Hematopoietic multipotent progenitor cell treated with erythropoietin and hydrocortisone succinate and interleukin-3 and kit ligand, for 6 days (in vitro differentiated cells): ENCODE results near the gene KPNB1.
"Not testable (repeated sequence)": the region's sequence is repeated elsewhere in the genome, so short reads cannot be mapped to it uniquely, and the experiment has no call there.

Experiments
- DNase-seq: peaks from one replicate; pipeline ENCODE4 v3.0.0-alpha.2; 2015

Gene KPNB1

DNA sequence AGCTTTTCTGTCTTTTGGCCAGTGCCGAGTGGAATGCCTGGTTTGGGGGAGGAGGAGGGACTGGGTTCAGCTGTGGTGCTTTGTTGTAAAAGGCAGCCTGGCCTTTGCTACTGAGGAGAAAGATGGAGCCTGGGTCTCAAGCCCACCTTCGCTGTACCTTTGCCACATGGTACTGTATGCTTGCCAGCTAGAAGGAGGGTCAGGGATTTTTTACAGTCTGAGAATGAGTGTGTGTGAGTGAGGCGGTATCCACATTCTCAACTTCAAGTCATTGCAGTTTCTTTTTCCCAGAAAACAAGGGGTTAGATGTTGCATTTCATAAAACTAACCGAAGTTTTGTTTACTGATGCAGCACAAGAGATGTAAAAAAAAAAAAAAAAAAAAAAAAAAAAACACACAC, 33.0 kb downstream of the KPNB1 start:
- DNase-seq, result not testable (repeated sequence)

DNA sequence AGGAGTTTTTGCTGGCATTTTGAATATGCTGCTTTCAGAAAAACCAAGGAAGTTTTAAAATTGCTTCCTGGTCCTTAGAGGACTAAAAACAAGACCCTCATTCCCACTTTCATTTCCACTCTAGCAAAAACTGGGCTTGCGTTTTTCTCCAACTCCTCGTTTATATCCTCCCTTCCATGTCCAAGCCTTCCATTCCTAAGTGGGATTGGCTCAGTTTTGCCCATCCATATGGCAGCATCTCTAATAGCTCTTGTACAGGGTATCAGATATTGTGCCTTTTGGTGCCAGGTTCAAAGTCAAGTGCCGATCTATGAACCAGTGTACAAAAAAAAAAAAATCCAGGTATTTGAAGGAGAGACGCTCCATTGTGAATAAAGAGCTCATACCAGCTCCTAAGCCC, 34.3 kb downstream of the KPNB1 start:
- DNase-seq, result no peak

- no peak for DNase-seq
Observed at GRCh38 chr17:47684535-47685193, 34.9 kb downstream of the KPNB1 start.

DNA sequence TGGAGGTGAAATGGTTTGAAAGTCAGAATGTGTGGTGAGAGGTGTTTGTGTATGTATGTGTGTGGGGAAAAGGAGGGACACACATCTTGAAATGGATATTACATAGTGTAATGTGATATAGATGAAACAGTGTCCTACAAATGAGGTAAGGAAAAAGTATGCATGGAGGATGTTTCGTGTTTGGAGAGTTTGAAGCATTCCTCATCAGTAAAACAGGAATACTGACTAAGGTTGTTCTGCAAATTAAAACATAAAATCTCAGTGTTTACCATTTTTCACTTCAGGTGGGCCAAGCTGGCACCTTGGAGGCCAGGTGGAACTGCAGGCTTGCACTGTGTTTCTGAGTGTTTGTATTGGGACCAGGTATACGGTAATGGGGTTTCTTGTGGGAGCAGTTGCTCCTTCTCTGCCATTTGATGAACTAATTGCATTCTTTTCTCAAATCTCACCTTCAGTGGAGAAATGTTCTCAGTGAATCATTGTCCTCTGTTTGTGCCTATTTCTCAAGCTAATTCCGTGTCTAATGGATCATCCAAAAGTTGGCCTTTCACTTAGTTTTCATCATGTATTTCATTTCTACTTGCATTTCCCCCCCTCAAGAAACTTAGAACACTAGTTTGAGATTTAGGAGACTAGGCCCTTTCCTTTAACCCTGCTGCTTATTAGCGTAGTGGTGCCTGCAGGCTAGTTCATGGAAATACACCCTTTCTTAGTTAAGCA, 36.0 kb downstream of the KPNB1 start:
- no peak for DNase-seq

DNA sequence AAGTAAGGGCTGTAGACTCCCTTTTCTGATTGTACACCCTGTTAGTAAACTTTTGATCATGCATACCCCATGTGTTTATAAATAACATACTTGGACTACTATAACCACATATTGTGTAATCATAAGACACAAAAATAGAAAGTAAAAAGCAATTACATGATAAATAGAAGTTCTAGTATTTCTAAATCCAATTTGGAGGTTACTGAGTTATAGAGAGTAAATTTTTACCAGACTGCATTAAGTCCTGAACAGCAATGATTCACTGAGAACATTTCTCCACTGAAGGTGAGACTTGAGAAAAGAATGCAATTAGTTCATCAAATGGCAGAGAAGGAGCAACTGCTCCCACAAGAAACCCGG, 36.5 kb downstream of the KPNB1 start:
- DNase-seq, result no peak

GRCh38 chr17:47686664-47687327, 37.1 kb downstream of the KPNB1 start:
- DNase-seq, result no peak

DNA sequence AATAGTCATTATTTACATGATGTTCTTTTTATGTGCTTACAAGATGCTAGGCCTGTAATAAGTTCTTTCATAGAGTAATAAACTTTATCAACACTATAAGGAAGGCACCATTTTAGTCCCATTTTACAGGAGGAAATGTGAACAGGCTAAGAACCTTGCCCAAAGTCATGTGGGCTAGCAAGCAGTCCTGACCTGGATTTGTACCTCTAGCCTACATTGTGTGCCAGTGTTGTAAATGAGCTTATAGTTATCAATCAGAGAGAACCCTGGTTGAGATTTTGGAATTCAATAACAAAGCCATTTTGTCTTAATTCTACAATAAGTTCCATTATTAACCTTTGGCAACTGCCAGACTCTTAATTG, 37.6 kb downstream of the KPNB1 start:
- no peak for DNase-seq

DNA sequence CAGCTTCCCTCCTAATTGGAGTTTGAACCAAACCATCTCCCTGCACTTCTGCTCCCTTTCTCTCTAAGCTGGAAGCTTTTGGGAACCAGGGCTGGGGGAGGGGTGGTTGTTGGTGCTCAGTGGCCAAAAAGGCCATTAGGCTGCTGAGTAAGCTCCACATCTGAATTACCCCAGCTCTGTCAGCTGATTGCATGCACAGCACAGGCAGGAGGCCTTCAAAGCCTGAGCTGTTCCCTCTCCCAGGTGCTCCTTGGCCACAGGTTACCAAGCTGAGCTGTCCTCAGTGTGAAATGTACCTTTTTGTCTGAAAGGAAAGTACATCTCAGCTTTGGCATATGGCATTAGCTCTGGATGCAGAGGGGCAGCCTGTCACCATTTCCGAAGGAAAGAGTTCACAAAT, 38.0 kb downstream of the KPNB1 start:
- DNase-seq, result no peak

- no peak for DNase-seq
Observed at GRCh38 chr17:47690121-47690520, 40.4 kb downstream of the KPNB1 start.

DNA sequence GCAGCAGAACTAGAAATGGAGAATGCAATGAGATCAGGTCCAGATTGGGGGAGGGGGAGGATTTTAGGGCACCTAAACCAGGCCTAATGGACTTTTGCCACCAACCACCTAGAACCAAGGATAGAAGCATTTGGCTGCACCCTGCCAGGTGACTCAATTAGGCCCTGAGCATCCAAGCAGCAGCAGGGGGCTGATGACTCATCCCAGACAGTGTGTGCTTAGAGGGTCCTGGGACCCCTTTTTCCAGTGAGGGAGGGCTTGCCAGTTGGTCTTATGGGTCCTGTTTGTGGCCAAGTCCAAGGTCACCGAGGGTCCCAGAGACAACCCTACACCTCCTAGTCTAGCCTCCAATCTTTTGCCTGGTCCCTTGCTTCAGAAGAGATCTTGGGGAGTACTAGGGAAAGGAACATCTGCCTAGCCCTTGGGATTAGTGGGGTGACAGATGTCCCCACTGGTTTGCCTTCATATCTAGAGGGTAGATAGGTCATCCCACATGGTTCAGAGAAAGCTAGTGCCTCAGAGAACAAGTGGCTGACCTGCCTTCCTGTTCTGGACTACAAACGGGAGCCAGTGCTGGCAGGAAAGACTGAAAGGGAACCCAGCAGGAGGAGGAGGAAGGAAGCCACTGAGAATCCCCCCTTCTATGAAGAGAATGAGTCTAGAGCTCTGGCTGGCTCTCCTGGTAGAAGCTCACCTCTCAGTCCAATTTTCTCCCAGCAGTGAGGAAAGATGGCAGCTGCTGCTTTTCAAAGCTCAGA, 42.6 kb downstream of the KPNB1 start:
- no peak for DNase-seq

DNA sequence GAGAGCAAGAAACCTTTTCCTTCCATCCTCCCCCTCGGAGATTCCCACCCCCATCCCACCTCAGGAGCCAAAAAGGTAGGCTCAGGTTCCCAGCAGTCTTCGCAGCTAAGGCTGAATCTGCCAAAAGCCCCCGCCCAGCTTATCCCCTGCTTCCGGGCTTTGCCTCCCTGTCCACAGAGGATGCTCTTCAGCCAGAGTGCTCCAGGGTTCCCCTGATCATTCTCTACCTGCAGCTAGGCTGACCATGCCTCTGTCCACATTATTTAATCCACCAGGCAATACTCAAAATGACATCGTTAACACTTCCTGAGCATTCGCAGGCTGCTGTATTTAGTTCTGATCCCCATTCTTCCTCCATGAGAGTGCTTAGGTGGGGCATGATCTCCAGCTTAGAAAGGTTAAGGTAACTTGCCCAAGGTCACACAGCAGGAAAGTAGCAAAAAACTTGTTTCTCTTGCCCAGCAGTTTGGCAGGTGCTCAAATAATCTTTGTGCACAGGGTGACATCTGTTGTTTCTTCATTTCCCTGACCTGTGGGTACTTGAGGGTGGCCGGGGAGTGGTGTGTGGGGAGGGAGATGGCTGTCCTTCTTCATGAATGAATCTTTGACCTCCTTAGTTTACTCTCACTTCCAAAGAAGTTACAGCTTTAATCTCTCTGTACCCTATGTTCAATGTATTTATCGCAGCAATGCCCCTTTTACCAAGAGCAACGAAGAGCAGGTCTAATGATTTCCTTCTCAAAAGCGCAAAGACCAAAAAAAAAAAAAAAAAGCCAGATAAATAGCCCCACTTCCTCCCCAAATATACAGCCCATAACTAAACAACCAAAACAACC, 43.4 kb downstream of the KPNB1 start:
- peak; percentile 38 for DNase-seq

DNA sequence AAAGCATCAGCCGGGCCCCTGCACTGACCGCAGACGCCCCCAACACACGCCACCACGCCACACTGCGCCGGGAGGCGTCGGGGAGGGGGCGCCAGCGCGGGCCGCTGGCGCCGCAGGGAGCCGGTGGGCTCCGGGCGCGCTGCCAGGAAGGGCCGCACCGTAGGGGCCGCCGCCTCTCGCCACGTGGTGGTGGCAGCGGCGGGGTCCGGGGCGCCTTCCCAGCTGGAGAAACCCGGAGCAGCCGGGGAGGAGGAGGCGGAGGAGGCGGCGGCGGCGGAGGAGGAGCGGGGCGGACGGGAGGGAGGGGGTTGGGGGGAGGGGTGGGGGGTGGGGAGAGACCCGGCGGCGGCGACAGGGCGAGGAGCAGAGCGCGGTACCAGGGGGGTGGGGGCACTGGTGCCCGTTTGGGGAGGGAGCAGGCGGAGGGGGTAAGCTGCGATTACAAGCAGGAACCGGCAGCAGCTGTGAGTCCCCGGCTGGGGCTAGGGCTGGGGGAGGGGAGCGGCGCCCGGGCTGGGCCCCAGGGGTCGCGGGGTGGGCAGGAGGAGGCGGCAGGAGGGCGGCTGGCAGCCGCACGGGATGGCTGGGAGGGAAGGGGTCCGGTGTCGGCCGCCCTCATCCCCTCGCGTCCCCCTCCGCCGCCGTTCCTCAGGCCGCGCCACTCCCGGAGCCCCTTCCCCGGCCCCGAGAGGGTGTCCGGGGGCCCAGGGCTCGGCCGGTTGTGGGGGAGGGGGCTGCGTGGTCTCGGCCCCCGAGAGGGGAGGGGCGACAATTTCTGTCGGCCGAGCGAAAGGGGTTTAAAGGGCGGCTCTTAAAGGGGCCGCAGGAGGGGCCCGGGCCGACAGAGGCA, 44.2 kb downstream of the KPNB1 start, which contains the start of gene TBKBP1:
Gene TBKBP1 (plus strand): TSS at position 431 of the 850 bp plus-strand sequence. CDS start 1,952 bp downstream, outside the sequence.
- DNase-seq, result peak; percentile 52

DNA sequence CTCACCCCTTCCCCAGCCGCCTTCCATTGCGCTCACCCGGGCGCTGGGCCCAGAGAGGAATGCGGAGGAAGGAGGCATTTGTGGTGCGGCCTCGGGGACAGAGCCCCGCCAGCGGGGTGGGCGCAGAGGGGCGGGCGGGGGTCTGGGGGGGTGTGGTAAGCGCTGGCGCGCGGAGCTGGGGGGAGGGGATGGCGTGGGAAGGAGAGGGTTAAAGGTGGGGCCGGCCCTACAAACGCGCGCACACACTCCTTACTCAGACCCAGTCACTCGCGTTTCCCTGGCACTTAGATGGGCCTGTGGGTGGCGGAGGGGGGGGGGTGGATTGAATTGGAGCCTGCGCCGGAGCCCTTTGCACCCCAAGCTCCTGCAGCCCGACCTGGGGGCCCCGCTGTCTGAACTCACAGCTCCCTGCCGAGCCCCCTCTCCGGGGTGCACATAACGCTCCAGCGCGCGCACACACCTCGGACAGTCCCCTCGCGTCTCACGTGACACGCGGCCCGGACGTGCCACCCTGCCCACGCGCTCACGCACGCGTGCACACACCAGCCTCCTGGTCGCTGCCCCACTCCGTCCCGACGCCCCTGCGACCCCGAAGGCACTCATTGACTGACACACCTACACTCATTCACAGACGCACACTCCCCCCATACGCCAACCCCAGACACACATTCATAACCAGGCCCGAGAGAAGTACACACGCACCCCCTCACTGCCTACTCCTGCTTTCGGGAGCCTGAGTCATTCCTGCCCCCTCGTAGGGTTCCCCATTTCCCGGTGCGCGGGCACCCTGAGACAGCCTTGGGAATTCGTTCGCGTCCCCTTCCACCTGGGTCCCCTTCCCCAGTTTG, 45.1 kb downstream of the KPNB1 start:
- DNase-seq, result peak; percentile 49

- peak; percentile 37 for DNase-seq
Observed at GRCh38 chr17:47695429-47696376, 46.0 kb downstream of the KPNB1 start.

DNA sequence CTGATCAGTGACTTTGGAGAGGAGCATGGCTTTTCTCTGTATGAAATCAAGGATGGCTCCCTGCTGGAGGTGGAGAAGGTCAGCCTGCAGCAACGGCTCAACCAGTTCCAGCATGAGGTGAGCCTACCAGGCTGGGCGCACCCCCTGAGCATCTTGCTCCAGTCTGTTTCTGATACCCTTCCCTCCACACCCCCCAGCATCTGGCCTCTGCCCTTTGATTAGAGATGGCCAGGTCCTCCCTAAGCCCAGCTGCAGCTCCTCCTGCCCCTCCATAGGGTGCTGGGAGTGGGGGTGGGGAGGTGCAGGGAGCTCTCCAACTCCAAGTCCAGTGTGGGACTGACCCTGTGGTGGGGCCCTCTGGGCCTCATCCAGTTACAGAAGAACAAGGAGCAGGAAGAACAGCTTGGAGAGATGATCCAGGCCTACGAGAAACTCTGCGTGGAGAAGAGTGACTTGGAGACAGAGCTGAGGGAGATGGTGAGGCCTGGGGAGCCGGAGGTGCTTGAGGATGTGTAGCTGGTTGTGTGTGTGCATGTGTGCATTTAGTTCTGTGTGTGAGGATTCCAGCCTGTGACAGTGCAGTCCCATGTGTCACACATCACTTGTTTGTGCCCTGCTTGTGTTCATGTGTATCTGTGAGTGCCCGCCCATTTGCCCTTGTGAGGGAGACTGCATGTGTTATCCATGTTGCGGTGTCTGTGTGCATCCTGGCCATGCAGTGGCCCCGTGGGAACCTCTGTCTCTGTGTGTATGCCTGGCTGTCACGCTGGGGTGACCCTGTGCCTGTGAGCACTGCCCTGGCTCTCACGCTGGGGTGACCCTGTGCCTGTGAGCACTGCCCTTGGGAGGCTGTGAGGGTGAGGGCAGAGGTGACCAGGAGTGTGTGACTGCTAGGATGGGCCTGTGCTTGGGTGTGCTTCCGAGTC, 47.3 kb downstream of the KPNB1 start:
- no peak for DNase-seq

GRCh38 chr17:47697906-47698711, 48.4 kb downstream of the KPNB1 start:
- no peak for DNase-seq
